Activated T-helper 1 cell treated with Interleukin-2 at 50 U/mL for 16 hours (primary cell): ENCODE measurements around the gene PLOD2.
"Not testable (repeated sequence)": the region's sequence is repeated elsewhere in the genome, so short reads cannot be mapped to it uniquely, and the experiment has no call there.

Experiments used
- DNase-seq: peaks from one replicate; pipeline ENCODE4 v3.0.0-alpha.2; 2020; ENCODE audit warnings: low read depth

Gene PLOD2

DNA sequence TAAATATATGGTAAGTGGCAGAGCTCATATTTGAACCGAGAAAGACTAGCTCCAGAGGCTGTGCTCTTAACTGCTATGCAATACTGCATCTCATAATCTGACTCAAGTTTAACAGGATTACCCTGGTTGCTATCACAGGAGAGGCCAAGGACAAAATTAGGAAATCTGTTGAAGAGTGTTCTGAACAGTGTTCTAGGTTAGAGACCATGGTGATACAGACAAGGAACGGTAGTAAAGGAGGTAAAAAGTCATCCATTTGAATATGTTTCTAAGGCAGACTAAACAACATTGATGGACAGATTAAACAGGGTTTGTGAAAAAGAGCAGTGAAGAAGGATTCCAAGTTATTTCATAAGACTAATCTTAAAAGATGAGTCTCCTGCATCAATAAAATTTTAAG lies 22.1 kb downstream of the PLOD2 start:
- DNase-seq: no peak

DNA sequence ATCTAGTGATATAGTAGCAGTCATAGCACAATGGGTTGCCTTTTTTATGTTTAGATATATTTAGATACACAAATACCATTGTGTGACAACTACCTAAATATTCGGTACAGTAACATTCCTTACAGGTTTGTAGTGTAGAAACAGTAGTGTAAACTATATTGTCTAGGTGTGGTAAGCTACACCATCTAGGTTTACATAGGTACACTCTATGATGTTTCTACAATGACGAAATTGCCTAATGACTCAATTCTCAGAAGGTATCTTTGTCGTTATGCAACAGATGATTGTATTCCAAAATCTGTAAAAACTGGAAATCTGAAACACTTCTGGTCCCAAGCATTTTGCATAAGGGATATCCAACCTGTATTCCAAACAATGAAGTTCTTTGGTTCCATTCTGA lies 24.3 kb downstream of the PLOD2 start:
- no peak for DNase-seq

- DNase-seq: no peak
Measured at GRCh38 chr3:146134348-146135117, 26.5 kb downstream of the PLOD2 start.

DNA sequence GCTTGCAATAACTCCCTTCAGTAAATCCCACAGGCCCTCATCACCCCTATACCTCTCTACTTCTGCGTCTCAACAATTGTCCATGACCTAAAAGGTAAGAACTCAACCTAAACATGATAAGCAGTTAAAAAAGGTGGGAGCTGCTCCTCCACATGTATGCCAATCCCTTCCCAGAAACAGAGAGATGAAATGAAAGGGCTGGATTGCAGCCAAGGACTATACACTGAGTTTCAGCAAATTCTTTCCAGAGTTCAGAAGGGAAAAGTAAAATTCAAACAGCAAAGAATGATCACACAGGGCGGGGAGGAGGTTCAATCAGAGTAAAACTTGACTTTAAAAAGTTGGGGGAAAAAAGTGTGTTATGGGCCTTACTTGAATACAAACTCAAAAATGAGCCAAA lies 27.5 kb downstream of the PLOD2 start:
- no peak for DNase-seq

- no peak for DNase-seq
Measured at GRCh38 chr3:146131616-146132410, 29.2 kb downstream of the PLOD2 start.

GRCh38 chr3:146130881-146131371 lies 30.1 kb downstream of the PLOD2 start:
- no peak for DNase-seq

DNA sequence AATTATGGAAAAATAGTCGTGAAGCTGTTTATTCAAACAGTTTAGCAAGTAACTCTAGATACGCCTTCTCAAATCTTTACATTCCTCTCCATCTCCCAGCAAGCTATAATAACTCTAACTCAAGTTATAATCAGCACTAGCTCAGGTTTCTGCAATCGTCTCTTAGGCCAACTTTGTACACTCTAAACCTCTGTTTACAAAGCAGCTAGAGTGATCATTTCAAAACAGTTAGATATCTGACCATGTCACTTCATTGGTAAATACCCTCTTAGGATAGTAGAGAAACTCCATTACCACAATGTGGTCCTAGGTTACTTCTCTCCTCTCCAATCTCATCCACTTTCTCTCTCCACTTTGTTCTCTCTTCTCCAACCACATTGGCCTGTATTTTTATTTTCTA lies 31.2 kb downstream of the PLOD2 start:
- DNase-seq: no peak

DNA sequence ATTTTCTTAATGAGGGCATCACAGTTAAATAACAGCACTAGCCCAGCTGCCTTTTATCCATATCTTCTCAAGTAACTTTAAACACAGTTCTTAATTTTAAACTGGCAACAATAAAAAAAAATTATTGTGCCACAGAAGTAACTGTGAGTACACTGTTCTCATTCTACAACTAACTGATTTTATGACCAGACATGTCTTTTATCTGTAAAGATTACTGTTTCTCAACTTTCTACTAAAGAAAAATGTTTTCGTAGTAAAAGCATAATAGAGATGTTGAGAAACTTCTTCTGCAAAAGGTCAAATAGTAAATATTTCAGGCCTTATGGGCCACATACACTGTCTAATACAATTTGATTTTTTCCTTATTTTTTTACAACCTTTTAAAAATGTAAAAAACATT lies 32.0 kb downstream of the PLOD2 start:
- DNase-seq: no peak

- no peak for DNase-seq
Measured at GRCh38 chr3:146128179-146128578, 32.8 kb downstream of the PLOD2 start.

- DNase-seq: no peak
Measured at GRCh38 chr3:146125951-146126350, 35.0 kb downstream of the PLOD2 start.

GRCh38 chr3:146124126-146124801 lies 36.7 kb downstream of the PLOD2 start:
- DNase-seq: no peak

DNA sequence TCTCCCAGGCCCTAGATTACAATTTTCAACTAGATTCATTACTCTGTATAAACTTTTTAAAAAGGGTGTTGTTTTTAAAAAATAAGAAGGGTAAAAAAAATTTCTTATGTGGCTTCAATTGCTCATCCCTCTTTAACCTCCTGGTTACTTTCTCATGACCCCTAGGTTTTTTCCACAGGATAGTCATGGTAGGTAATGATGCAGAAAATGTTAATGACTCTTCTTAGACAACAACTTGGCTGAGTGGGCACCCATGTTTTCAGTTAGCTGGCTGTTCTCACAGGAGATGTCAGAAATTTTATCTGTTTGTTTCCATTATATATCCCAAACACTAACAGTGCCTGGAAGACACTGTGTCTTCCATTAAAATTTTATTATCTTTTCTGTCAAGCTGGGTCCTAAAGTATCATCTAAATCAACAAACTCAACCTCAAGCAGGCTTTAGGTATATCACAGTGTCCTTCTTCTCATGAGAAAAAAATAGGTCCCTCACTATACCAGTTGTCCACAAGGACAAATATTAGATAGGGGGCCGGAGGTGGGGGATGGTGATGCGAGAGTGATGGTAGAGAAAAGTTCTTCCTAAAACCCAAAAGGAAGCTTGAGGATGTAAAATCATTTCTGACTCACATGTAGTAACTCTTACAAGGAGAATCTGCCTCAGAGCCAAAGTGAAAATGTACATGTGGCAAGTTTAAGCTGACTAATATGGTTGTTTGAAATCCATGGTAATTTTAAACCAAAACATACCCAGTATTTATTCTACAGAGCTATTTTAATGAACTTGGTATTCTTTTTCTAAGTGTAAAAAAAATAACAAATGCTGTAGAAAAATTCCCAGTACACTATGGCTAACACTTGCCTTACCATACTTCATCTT lies 43.3 kb downstream of the PLOD2 start:
- DNase-seq: no peak

DNA sequence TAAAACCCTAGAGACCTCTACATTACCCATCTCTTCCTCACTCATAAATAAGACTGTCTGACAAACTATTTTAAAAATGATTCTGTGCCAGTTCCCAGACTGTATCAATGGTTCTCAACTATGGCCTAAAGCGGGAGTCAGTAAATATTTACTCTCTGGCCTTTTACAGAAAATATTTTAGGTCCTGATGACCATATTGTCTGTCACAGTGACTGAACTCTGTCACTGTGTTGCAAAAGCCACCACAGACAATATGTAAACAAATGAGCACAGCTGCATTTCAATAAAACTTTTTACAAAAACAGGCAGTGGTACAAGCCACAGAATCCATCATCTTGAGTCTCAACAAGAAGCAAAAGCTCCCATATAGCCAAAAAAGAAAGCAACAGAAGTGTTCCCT lies 45.4 kb downstream of the PLOD2 start:
- no peak for DNase-seq

DNA sequence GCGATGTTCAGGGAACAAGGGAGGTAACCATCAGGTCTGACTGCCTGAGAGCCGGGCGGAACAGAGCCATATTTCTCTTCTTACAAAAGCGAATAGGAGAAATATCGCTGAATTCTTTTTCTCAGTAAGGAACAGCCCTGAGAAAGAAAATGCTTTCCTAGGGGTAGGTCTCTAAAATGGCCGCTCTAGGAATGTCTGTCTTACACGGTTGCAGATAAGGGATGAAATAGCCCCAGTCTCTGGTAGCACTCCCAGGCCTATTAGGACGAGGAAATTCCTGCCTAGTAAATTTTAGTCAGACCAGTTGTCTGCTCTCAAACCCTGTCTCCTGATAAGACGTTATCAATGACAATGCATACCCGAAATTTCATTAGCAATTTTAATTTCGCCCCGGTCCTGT lies 47.2 kb downstream of the PLOD2 start:
- DNase-seq: not testable (repeated sequence)

DNA sequence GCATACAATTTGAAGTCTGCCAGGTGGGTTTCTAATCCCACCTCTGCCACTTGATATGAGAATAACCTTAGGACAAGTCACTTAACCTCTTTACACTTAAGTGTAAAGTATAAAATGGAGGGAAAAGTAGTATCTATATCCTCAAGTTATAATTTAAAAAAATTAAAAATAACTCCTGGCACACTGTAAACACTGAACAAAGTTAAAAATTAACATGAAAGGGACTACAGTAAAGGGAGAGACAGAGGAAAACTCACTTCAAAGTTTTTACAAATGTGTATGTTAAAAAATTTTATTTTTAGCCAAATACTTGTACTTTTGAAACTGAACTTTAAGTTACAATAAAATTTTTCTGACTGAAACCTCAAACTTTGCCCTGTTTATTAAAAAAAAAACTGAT lies 49.6 kb downstream of the PLOD2 start:
- DNase-seq: no peak

- no peak for DNase-seq
Measured at GRCh38 chr3:146110161-146110560, 50.8 kb downstream of the PLOD2 start.

DNA sequence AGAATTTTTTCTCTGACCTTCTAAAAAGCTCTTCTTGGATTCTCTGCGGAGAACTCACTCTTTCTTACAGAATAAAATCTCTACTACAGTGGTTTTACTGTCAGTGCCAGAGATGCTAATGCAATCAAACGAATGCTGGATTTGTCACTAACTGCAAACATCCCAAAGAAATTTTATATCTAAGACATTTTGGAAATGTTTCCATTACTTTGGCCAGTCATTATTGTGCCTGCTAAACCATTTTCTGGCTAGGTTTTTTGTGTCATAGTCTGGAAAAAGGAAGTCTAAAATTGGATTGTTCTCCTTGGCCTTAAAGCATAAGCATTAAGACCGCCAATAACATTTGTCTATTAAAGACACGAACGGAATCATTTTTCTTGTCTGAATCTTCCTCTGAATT lies 54.0 kb downstream of the PLOD2 start:
- DNase-seq: no peak

GRCh38 chr3:146104068-146104467 lies 56.9 kb downstream of the PLOD2 start:
- no peak for DNase-seq

DNA sequence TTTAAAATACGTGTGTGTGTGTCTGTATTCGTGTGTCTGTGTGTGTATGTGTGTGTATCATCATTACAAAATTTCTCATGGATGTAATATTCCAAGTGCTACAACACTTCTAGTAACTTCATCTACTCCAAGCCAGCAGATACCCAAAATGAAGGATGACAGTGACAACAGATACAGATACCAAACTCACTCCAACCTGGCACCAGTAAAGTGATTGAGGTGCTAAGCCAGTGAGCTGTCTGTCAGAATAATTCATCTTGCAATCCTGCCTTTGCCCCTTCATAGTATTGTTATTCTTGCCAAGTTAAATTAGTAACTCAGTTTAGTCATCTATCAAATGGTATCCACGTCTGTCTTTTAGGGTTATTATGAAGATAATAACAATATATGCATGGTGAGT lies 58.1 kb downstream of the PLOD2 start:
- DNase-seq: no peak

DNA sequence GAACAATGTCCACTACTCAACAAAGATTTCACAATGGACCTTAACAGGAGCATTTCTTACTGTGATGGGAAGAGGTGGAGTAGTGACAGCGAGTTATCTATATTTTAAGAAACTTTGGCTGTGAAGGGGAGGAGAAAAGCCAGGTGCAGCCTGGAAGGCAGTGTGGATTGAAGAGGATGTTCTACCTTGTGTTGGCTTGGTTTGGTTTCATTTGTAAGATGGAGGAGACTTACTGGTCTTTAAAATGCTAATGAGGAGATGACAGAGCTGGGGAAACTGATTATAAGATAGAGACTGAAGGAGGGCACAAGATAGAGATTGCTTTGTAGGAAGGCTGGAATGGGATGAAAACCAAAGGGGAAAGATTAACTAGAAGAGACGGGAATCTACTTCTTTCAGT lies 59.4 kb downstream of the PLOD2 start:
- DNase-seq: no peak

- no peak for DNase-seq
Measured at GRCh38 chr3:146100825-146101444, 60.0 kb downstream of the PLOD2 start.
